Astrocyte (in vitro differentiated cells and primary cell): ENCODE data around the gene CREB3. TPM values are rescaled to one million over a fixed set of nuclear protein-coding genes. Genes with fewer than 3 reads are reported as not detected.
A peak's percentile ranks its signal among the peaks of the same experiment; 100 is the strongest.

Experiments
- DNase-seq: peaks from one replicate; pipeline ENCODE4 v3.0.0-alpha.2; 2010; ENCODE audit warnings: low read depth
- FAIRE-seq: peaks from 2 replicates; lab custom pipeline; 2011; peaks lifted over from hg19 to GRCh38; lab: Jason Lieb, UNC
- H2AFZ ChIP-seq: 2 replicates; pipeline ENCODE4 v1.6.0; 2012; ENCODE audit warnings: low read depth, low read length, inconsistent platforms
- H3K27ac ChIP-seq: 2 replicates; pipeline ENCODE4 v1.5.1; 2011; ENCODE audit warnings: low read depth, low read length, inconsistent platforms
- H3K27me3 ChIP-seq: 2 replicates; pipeline ENCODE4 v1.6.0; 2011; ENCODE audit warnings: low read length, inconsistent platforms; ENCODE audit not compliant: insufficient read depth
- H3K36me3 ChIP-seq: 2 replicates; pipeline ENCODE4 v1.5.1; 2011; ENCODE audit warnings: low read length, inconsistent platforms; ENCODE audit not compliant: insufficient read depth
- H3K4me1 ChIP-seq: 2 replicates; pipeline ENCODE4 v1.5.1; 2011; ENCODE audit warnings: low read length, inconsistent platforms; ENCODE audit not compliant: insufficient read depth
- H3K4me2 ChIP-seq: 2 replicates; pipeline ENCODE4 v1.6.0; 2012; ENCODE audit warnings: low read length, inconsistent platforms
- H3K4me3 ChIP-seq: 2 replicates; pipeline ENCODE4 v1.5.1; 2011; ENCODE audit warnings: low read depth, mild to moderate bottlenecking, low read length, inconsistent platforms; ENCODE audit not compliant: insufficient read depth
- H3K79me2 ChIP-seq: 2 replicates; pipeline ENCODE4 v1.6.0; 2012; ENCODE audit warnings: mild to moderate bottlenecking, low read length, inconsistent platforms; ENCODE audit not compliant: insufficient read depth
- H3K9ac ChIP-seq: 2 replicates; pipeline ENCODE4 v1.6.0; 2012; ENCODE audit warnings: mild to moderate bottlenecking, low read length, inconsistent platforms
- H3K9me3 ChIP-seq: 2 replicates; pipeline ENCODE4 v1.5.1; 2012; ENCODE audit warnings: low read depth, mild to moderate bottlenecking, low read length, inconsistent platforms; ENCODE audit not compliant: insufficient read depth
- H4K20me1 ChIP-seq: 2 replicates; pipeline ENCODE4 v1.6.0; 2012; ENCODE audit warnings: low read length, inconsistent platforms; ENCODE audit not compliant: insufficient read depth
- H3K27ac Mint-ChIP-seq: one replicate; pipeline ENCODE4 v1.8.0; 2021; ENCODE audit warnings: mild to moderate bottlenecking, mixed read lengths; ENCODE audit not compliant: unreplicated experiment
- H3K27me3 Mint-ChIP-seq: one replicate; pipeline ENCODE4 v1.8.0; 2021; ENCODE audit warnings: low read depth, mixed read lengths; ENCODE audit not compliant: unreplicated experiment
- H3K36me3 Mint-ChIP-seq: one replicate; pipeline ENCODE4 v1.8.0; 2021; ENCODE audit warnings: low read depth, mixed read lengths; ENCODE audit not compliant: unreplicated experiment
- H3K4me1 Mint-ChIP-seq: one replicate; pipeline ENCODE4 v1.8.0; 2021; ENCODE audit warnings: low read depth, mixed read lengths; ENCODE audit not compliant: unreplicated experiment
- H3K4me3 Mint-ChIP-seq: one replicate; pipeline ENCODE4 v1.8.0; 2021; ENCODE audit warnings: mild to moderate bottlenecking, moderate library complexity, mixed read lengths; ENCODE audit not compliant: unreplicated experiment
- H3K9me3 Mint-ChIP-seq: one replicate; pipeline ENCODE4 v1.8.0; 2021; ENCODE audit warnings: mild to moderate bottlenecking, mixed read lengths; ENCODE audit not compliant: unreplicated experiment
- EZH2 ChIP-seq: IDR thresholded peaks from 2 replicates; pipeline ENCODE4 v1.6.1; 2012; ENCODE audit warnings: mild to moderate bottlenecking, low read length, inconsistent platforms; ENCODE audit not compliant: insufficient read depth
- total RNA-seq: library from RNA; stranded (reverse); gene quantifications from 2 replicates; pipeline ENCODE4 v1.2.1, GENCODE V29; 2021
- TF ChIP-seq, protein P1 (sequence below): IDR thresholded peaks from 2 replicates; pipeline ENCODE4 v1.5.1; 2011; ENCODE audit warnings: low read depth, mild to moderate bottlenecking, inconsistent platforms, low read length, moderate library complexity; ENCODE audit not compliant: insufficient read depth

CREB3 gene
- total RNA-seq, 1 donor from 2014 or later: 84.1 TPM

DNA sequence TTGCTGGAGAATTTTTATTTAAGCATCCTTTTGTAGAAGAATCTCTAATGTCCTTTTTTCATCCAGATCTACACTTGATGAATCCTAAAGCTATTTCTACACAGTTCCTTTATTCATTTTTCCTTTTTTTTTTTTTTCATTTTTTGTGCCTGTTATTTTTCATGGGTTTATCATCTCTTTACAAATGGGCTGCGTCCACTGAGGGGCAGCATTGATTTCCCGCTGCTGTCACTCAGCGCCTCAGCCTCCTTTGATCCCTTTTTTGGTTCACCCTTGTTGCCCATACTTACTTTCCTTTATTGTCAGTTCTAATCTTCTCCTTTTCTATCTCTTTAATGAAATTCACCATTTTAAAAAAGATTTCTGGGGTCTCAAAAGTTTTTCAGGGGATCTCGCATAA lies 27.3 kb downstream of the CREB3 start:
- no peaks in the 10 kb centered on the region for H3K36me3 ChIP-seq
- no peak overlapping the region for H3K27ac ChIP-seq
- no peak overlapping the region for H3K4me3 Mint-ChIP-seq
- peaks cover 2% of the 10 kb centered on the region for H3K36me3 Mint-ChIP-seq
- no peaks in the 10 kb centered on the region for H3K9me3 ChIP-seq
- no peaks in the 10 kb centered on the region for H3K27me3 Mint-ChIP-seq
- TF ChIP-seq, protein P1, sequence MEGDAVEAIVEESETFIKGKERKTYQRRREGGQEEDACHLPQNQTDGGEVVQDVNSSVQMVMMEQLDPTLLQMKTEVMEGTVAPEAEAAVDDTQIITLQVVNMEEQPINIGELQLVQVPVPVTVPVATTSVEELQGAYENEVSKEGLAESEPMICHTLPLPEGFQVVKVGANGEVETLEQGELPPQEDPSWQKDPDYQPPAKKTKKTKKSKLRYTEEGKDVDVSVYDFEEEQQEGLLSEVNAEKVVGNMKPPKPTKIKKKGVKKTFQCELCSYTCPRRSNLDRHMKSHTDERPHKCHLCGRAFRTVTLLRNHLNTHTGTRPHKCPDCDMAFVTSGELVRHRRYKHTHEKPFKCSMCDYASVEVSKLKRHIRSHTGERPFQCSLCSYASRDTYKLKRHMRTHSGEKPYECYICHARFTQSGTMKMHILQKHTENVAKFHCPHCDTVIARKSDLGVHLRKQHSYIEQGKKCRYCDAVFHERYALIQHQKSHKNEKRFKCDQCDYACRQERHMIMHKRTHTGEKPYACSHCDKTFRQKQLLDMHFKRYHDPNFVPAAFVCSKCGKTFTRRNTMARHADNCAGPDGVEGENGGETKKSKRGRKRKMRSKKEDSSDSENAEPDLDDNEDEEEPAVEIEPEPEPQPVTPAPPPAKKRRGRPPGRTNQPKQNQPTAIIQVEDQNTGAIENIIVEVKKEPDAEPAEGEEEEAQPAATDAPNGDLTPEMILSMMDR: no peak
- no peak for TF ChIP-seq EZH2
- no peak overlapping the region for H3K4me2 ChIP-seq
- H3K4me1 ChIP-seq: peaks cover 25% of the 10 kb centered on the region
- no peak overlapping the region for H3K9ac ChIP-seq
- no peaks in the 10 kb centered on the region for H3K27me3 ChIP-seq
- H4K20me1 ChIP-seq: peaks cover under 1% of the 10 kb centered on the region
- peaks cover 10% of the 10 kb centered on the region for H3K4me1 Mint-ChIP-seq
- no peaks in the 10 kb centered on the region for H3K9me3 Mint-ChIP-seq
- H3K27ac Mint-ChIP-seq: no peak overlapping the region
- H2AFZ ChIP-seq: no peak overlapping the region
- H3K4me3 ChIP-seq: no peak overlapping the region
- DNase-seq (no peak), FAIRE-seq (no peak)
- no peaks in the 10 kb centered on the region for H3K79me2 ChIP-seq

DNA sequence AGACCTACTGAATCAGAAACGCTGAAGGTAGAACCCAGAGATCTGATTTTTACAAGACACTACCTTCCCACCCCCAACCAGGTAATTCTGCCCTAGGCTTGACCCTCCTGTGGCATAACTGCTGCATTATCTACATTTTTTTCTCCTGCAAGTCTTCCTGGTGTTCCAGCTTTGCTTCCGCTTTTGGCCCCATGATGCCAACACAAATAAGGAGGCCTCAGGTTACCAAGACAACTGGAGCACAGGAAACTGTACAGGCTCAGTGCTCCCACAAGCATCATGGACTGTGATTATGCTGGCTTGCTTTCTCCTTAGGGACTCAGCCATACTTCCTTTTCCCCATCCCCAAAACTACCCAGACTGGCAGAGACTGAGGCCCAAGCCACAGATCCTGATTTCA lies 28.2 kb downstream of the CREB3 start:
- Mint-ChIP-seq H3K4me3 (no peak overlapping the region), H3K27ac (no peak overlapping the region), H3K36me3 (peaks cover 1% of the 10 kb centered on the region), H3K4me1 (peaks cover 10% of the 10 kb centered on the region), H3K27me3 (no peaks in the 10 kb centered on the region), H3K9me3 (no peaks in the 10 kb centered on the region)
- FAIRE-seq (no peak), DNase-seq (peak; percentile 65)
- H3K4me1 ChIP-seq: peaks cover 25% of the 10 kb centered on the region
- no peaks in the 10 kb centered on the region for H3K79me2 ChIP-seq
- H3K9ac ChIP-seq: no peak overlapping the region
- H3K27ac ChIP-seq: no peak overlapping the region
- peak overlapping the region; percentile 31 for H3K4me2 ChIP-seq
- no peak overlapping the region for H3K4me3 ChIP-seq
- no peaks in the 10 kb centered on the region for H3K27me3 ChIP-seq
- H3K9me3 ChIP-seq: no peaks in the 10 kb centered on the region
- no peak overlapping the region for H2AFZ ChIP-seq
- H4K20me1 ChIP-seq: no peaks in the 10 kb centered on the region
- H3K36me3 ChIP-seq: no peaks in the 10 kb centered on the region
- TF ChIP-seq, protein P1: no peak
- no peak for TF ChIP-seq EZH2

DNA sequence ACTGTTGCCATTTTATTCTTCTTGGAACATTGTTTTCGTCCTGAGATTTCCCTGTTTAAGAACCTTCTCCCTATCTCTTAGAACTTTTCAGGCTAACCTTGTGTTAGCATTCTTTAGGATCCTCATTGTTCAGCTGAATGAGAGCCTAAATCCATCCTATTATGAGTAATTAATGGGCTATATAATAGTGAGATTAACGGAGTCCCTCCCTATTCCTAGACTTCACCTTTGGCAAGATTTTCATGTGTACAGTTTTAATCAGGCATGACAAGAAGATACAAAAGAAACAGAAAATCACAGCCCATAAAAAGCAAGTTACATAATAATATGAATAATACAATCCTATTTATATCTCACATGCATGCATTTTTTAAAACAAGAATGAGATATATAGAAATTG lies 30.7 kb downstream of the CREB3 start:
- H3K27me3 Mint-ChIP-seq: no peaks in the 10 kb centered on the region
- H4K20me1 ChIP-seq: no peaks in the 10 kb centered on the region
- peaks cover 8% of the 10 kb centered on the region for H3K4me1 ChIP-seq
- no peak for TF ChIP-seq EZH2
- TF ChIP-seq, protein P1: no peak
- no peak overlapping the region for H3K4me3 ChIP-seq
- H3K36me3 Mint-ChIP-seq: no peaks in the 10 kb centered on the region
- no peak overlapping the region for H3K27ac ChIP-seq
- no peaks in the 10 kb centered on the region for H3K9me3 Mint-ChIP-seq
- H3K27ac Mint-ChIP-seq: no peak overlapping the region
- H3K79me2 ChIP-seq: no peaks in the 10 kb centered on the region
- FAIRE-seq: no peak
- DNase-seq: no peak
- peaks cover 8% of the 10 kb centered on the region for H3K4me1 Mint-ChIP-seq
- no peak overlapping the region for H3K9ac ChIP-seq
- H3K4me2 ChIP-seq: no peak overlapping the region
- H3K4me3 Mint-ChIP-seq: no peak overlapping the region
- no peaks in the 10 kb centered on the region for H3K27me3 ChIP-seq
- H2AFZ ChIP-seq: no peak overlapping the region
- H3K36me3 ChIP-seq: no peaks in the 10 kb centered on the region
- no peaks in the 10 kb centered on the region for H3K9me3 ChIP-seq
